ENCODE results near the gene NXT2. TPM values are rescaled to one million over a fixed set of nuclear protein-coding genes. Genes with fewer than 3 reads are reported as not detected.

Gene NXT2
- total RNA-seq, 4 donors from 2014 or later = 1.8 to 5.3 (median 3.3) TPM

DNA sequence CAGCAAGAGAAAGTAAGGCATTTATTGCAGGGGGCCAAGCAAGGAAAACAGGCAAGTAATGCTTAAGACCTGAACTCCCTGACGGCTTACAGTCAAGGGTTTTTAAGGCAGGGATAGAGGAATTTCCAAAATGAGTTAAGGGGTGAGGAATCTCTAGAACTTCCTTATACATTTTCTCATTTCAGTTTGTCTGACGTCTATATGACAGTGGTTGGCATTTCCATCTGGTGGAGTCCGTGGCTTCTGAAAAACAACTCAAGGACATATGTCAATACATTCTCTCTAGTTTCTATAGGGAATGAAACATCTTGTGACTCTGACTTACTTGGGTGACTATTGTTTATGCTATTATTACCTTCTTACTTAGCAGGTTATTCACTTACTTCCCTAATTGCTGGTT is 35.5 kb upstream of the NXT2 start:
- ATAC-seq (no peak), DNase-seq (no peak)
- in situ Hi-C loops (cut with MboI; ENCODE audit: low sequenced_read_pairs in 4 of 4) = no loop called here
- H3K4me3 ChIP-seq = no peak overlapping the region
- H3K4me1 ChIP-seq = no peaks in the 10 kb centered on the region
- H3K27ac ChIP-seq = no peak overlapping the region
- no peaks in the 10 kb centered on the region for H3K27me3 ChIP-seq
- TF ChIP-seq, protein P1, sequence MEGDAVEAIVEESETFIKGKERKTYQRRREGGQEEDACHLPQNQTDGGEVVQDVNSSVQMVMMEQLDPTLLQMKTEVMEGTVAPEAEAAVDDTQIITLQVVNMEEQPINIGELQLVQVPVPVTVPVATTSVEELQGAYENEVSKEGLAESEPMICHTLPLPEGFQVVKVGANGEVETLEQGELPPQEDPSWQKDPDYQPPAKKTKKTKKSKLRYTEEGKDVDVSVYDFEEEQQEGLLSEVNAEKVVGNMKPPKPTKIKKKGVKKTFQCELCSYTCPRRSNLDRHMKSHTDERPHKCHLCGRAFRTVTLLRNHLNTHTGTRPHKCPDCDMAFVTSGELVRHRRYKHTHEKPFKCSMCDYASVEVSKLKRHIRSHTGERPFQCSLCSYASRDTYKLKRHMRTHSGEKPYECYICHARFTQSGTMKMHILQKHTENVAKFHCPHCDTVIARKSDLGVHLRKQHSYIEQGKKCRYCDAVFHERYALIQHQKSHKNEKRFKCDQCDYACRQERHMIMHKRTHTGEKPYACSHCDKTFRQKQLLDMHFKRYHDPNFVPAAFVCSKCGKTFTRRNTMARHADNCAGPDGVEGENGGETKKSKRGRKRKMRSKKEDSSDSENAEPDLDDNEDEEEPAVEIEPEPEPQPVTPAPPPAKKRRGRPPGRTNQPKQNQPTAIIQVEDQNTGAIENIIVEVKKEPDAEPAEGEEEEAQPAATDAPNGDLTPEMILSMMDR (IDR thresholded peaks at IDR 0.05 in 4 of 5, conservative IDR thresholded peaks at IDR 0.05 in 1 of 5) = no peak
- no peak for TF ChIP-seq POLR2A (IDR thresholded peaks at IDR 0.05)
- intact Hi-C loops (cut with DNase I; ENCODE audit: low total_unique reads) = no loop called here
- no peaks in the 10 kb centered on the region for H3K9me3 ChIP-seq
- H3K36me3 ChIP-seq = no peaks in the 10 kb centered on the region

DNA sequence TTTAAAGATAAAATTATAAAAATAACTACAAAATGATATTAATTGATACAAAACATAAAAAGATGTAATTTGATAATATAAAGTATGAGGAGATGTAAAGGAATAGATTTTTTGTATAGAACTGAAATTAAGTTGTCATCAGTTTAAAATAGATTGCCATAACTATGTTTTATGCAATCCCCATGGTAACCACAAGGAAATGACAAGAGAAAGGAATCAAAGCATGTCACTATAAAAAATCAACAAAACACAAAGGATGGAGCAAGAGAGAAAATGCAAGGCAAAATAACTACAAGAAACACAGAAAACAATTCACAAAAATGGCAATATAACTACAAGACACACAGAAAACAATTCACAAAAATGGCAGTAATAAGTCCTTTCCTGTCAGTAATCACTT is 27.7 kb upstream of the NXT2 start:
- Histone ChIP-seq H3K27me3 (peaks cover 0 to 12% (median 0%) of the 10 kb centered on the region in 3 donors), H3K9me3 (no peaks in the 10 kb centered on the region), H3K36me3 (no peaks in the 10 kb centered on the region), H3K4me1 (no peaks in the 10 kb centered on the region), H3K27ac (no peak overlapping the region), H3K4me3 (no peak overlapping the region)
- ATAC-seq (no peak), DNase-seq (no peak)
- in situ Hi-C loops (cut with MboI; ENCODE audit: low sequenced_read_pairs in 4 of 4) (no loop called here), intact Hi-C loops (cut with DNase I; ENCODE audit: low total_unique reads) (no loop called here)
- no peak for TF ChIP-seq POLR2A (IDR thresholded peaks at IDR 0.05)
- TF ChIP-seq, protein P1 (IDR thresholded peaks at IDR 0.05 in 4 of 5, conservative IDR thresholded peaks at IDR 0.05 in 1 of 5) = no peak

DNA sequence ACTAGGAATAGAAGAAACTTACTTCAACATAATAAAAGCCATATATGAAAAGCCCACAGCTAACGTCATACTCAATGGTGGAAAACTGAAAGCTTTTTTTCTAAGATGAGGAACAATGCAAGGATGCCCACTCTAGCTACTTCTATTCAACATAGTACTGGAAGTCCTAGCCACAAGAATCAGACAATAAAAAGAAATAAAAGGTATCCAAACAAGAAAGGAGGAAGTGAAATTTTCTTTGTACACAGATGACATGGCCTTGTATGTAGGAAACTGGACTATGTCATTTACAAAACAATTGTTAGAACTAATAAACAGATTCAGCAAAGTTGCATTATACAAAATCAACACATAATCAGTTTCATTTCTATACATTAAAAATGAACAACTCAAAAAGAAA is 25.5 kb upstream of the NXT2 start:
- in situ Hi-C loops (cut with MboI; ENCODE audit: low sequenced_read_pairs in 4 of 4) = no loop called here
- H3K27me3 ChIP-seq = peaks cover 0 to 12% (median 0%) of the 10 kb centered on the region in 3 donors
- H3K9me3 ChIP-seq = no peaks in the 10 kb centered on the region
- ATAC-seq = no peak
- intact Hi-C loops (cut with DNase I; ENCODE audit: low total_unique reads) = no loop called here
- H3K27ac ChIP-seq = no peak overlapping the region
- H3K36me3 ChIP-seq = no peaks in the 10 kb centered on the region
- no peaks in the 10 kb centered on the region for H3K4me1 ChIP-seq
- no peak for TF ChIP-seq POLR2A (IDR thresholded peaks at IDR 0.05)
- TF ChIP-seq, protein P1 (IDR thresholded peaks at IDR 0.05 in 4 of 5, conservative IDR thresholded peaks at IDR 0.05 in 1 of 5) = no peak
- no peak for DNase-seq
- no peak overlapping the region for H3K4me3 ChIP-seq

DNA sequence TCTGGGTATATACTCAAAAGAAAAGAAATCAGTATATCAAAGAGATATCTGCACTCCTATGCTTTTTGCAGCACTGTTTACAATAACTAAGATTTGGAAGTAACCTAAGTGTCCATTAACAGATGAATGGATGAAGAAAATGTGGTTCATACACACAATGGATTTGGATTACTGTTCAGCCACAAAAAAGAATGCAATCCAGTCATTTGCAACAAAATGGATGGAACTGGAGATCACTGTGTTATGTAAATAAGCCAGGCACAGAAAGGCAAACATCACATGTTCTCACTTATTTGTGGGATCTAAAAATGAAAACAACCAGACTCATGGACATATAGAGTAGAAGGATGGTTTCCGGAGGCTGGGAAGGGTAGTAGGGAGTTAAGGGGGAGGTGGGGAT is 17.6 kb upstream of the NXT2 start:
- in situ Hi-C loops (cut with MboI; ENCODE audit: low sequenced_read_pairs in 4 of 4) = no loop called here
- no peaks in the 10 kb centered on the region for H3K27me3 ChIP-seq
- TF ChIP-seq POLR2A (IDR thresholded peaks at IDR 0.05) = no peak
- TF ChIP-seq, protein P1 (IDR thresholded peaks at IDR 0.05 in 4 of 5, conservative IDR thresholded peaks at IDR 0.05 in 1 of 5) = no peak
- DNase-seq (no peak), ATAC-seq (no peak)
- no peaks in the 10 kb centered on the region for H3K4me1 ChIP-seq
- no peak overlapping the region for H3K27ac ChIP-seq
- no peaks in the 10 kb centered on the region for H3K36me3 ChIP-seq
- intact Hi-C loops (cut with DNase I; ENCODE audit: low total_unique reads) = no loop called here
- H3K9me3 ChIP-seq = no peaks in the 10 kb centered on the region
- no peak overlapping the region for H3K4me3 ChIP-seq

DNA sequence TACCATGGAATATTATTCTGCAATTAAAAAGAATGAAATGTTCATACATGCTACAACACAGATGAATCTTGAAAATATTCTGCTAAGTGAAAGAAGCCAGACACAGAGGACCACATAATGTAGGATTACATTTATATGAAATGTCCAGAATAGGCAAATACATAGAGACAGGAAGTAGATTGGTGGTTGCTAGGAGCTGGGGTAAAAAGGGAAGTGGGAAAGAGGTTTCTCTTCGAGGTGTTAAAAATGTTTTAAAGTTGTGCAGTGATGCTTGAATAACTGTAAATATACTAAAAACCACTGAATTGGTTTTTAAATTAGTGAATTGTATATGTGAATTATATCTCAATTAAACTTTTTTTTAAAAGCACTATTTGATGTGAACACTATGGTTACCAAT is 3.6 kb upstream of the NXT2 start:
- H3K4me1 ChIP-seq = no peaks in the 10 kb centered on the region
- DNase-seq (no peak), ATAC-seq (no peak)
- no peak overlapping the region for H3K4me3 ChIP-seq
- no peak overlapping the region for H3K27ac ChIP-seq
- intact Hi-C loops (cut with DNase I; ENCODE audit: low total_unique reads) (no loop called here), in situ Hi-C loops (cut with MboI; ENCODE audit: low sequenced_read_pairs in 4 of 4) (no loop called here)
- TF ChIP-seq POLR2A (IDR thresholded peaks at IDR 0.05) = no peak
- TF ChIP-seq, protein P1 (IDR thresholded peaks at IDR 0.05 in 4 of 5, conservative IDR thresholded peaks at IDR 0.05 in 1 of 5) = no peak
- H3K27me3 ChIP-seq = peaks cover 0 to 16% (median 6%) of the 10 kb centered on the region in 3 donors
- no peaks in the 10 kb centered on the region for H3K9me3 ChIP-seq
- H3K36me3 ChIP-seq = no peaks in the 10 kb centered on the region

Measured in gastrocnemius medialis (tissue), 4 donors.